Fibroblast of peridontal ligament (primary cell): Measurements from ENCODE around the gene SDR42E1.
"Not testable (repeated sequence)": the region's sequence is repeated elsewhere in the genome, so short reads cannot be mapped to it uniquely, and the experiment has no call there.

ENCODE experiments used
- DNase-seq: peaks from one replicate; pipeline ENCODE4 v3.0.0-alpha.2; 2010; ENCODE audit errors: extremely low read depth

Gene SDR42E1

DNA sequence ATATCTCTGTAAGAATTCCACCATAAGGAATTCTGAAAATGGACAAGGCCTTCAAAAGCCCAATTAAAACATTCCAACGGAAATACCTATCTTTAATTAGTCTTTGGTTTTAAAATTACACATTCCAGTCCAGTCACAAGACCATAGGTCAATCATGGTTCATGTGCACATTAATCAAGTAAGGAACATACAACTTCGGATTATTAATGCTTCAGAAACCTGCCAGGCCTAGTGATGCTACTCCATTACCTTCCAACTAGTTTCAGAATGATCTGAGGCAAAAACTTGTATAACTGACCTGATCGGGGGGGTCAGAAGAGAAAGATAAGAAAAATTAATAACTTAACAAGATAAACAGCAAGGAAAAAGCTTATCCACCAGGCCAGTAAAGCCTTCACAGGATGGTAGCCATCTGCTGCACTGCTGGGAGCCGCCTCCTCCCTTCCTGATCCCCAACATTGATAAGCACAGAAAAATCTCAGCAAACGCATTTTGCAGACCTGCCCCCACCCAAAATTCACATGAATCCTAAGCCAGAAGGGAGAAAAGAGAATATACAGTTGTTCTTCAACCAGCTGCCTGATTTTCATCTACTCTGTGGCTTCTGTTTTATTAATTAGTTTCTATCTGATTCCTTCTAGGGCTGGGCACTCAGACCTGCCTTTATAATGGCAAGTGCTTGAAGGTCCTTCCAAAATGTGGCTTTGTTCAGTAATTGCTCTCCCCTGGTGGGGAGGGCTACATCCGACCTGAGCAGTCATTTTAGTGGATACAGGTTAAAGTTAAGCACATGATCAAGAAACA, 6.0 kb downstream of the SDR42E1 start:
- DNase-seq, result no peak

DNA sequence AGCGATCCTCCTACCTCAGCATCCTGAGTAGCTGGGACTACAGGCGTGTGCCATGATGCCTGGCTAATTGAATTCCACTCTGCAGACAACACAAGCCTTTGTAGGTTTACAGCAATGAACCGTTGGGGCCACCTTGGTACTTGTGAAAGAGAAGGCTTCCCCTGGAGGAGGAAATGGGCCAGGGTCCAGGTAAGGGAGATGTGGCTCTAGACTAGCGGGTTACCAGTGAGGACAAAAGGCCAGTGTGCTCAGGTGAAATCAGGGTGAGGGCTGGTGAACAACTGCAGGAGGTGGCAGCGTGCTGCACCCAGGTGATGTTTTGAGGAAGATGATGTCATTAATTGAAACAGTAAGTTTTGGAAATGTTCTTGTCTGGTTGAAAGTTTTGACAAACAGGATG, 6.7 kb downstream of the SDR42E1 start:
- no peak for DNase-seq

GRCh38 chr16:82002831-82003230, 8.4 kb downstream of the SDR42E1 start:
- DNase-seq, result no peak

- DNase-seq, result peak; percentile 69
Observed at GRCh38 chr16:81997738-81998137, 13.5 kb downstream of the SDR42E1 start.

GRCh38 chr16:81996664-81997509, 14.4 kb downstream of the SDR42E1 start:
- peak; percentile 63 for DNase-seq

- DNase-seq, result no peak
Observed at GRCh38 chr16:81995651-81996050, 15.6 kb downstream of the SDR42E1 start.

DNA sequence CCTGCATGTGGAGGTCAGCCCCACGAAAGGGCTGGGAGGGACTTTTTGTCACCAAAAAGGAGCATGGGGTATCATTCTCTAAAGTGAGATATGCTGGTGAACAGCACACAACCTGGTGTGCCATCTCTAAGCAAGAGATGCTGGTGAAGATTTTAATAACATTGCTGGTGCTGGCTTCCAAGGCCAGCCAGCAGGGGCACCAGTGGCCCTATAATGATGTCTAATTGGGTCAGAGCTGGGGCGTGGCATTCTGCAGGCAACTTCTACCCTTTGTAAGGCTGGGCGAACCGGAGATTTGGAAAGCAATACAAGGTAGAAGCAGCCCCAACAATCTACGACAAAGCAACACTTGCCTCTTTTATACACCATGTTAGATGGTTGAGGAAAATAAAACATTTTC, 16.8 kb downstream of the SDR42E1 start:
- DNase-seq, result no peak

GRCh38 chr16:81992859-81993258, 18.4 kb downstream of the SDR42E1 start:
- DNase-seq, result no peak

GRCh38 chr16:81987706-81988105, 23.6 kb downstream of the SDR42E1 start:
- DNase-seq, result no peak

- no peak for DNase-seq
Observed at GRCh38 chr16:81987121-81987520, 24.1 kb downstream of the SDR42E1 start.

GRCh38 chr16:81977335-81977942, 33.8 kb downstream of the SDR42E1 start:
- not testable (repeated sequence) for DNase-seq

DNA sequence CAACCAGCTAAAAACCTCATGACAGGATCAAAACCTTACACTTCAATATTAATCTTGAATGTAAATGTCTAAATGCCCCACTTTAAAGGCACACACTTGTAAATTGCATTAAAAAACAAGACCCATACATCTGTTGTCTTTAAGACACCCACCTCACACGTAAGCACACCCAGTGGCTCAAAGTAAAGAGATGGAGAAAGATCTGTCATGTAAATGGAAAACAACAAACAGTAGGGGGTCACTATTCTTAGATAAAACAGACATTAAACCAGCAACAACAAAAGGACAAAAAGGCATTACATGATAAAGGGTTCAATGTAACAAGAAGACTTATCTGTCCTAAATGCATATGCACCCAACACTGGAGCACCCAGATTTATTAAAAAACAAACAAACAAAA, 35.6 kb downstream of the SDR42E1 start:
- no peak for DNase-seq

DNA sequence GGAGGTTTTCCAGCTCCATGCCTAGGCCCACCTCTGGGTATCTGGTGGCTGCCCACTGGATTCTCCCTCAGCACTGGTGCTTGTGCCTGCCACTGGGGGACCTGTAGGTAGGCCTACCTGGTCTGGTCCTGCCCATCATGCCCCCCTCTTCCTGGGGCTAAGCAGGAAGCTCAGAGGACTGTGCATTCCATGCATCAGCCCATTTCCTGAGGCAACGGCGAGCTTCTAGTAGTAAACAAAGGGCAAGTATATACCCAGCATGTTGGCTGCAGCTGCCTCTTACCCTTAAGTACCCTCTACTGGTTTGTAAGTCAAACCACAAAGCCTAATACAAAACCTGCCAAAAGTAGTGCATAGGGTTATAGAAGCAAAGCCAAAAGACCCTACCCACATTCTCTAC, 37.5 kb downstream of the SDR42E1 start:
- no peak for DNase-seq

DNA sequence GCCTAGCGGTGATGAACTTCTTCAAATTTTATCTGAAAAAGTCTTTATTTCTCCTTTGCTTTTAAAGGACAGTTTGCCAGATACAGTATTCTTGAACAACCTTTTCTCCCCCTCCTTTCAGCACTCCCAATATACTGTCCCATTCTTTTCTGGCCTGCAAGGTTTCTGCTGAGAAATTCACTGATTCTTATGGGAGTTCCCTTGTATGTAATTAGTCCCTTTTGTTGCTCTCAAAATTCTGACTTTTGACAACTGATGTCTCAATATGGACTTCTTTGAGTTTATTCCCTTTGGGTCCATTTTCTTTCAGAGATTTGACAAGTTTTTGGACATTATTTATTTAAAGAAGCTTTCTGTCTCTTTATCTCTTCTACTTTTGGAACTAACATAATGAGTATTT, 39.4 kb downstream of the SDR42E1 start:
- DNase-seq, result no peak

DNA sequence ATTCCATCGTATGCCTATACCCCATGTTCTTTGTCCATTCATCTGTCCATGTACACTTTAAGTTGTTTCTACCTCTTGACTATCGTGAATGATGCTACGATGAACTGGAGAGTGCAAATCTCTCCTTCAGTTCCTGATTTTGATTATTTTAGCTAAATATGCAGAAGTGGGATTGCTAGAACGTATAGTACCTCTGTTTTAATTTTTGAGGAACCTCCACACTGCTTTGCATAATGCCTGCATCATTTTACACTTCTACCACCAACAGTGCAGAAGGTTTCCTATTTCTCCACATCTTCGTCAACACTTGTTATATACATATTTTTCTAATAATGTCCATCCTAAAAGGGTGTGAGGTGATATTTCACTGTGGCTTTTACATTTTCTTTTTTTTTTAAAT, 43.9 kb downstream of the SDR42E1 start:
- no peak for DNase-seq

GRCh38 chr16:81964808-81965207, 46.5 kb downstream of the SDR42E1 start:
- no peak for DNase-seq

DNA sequence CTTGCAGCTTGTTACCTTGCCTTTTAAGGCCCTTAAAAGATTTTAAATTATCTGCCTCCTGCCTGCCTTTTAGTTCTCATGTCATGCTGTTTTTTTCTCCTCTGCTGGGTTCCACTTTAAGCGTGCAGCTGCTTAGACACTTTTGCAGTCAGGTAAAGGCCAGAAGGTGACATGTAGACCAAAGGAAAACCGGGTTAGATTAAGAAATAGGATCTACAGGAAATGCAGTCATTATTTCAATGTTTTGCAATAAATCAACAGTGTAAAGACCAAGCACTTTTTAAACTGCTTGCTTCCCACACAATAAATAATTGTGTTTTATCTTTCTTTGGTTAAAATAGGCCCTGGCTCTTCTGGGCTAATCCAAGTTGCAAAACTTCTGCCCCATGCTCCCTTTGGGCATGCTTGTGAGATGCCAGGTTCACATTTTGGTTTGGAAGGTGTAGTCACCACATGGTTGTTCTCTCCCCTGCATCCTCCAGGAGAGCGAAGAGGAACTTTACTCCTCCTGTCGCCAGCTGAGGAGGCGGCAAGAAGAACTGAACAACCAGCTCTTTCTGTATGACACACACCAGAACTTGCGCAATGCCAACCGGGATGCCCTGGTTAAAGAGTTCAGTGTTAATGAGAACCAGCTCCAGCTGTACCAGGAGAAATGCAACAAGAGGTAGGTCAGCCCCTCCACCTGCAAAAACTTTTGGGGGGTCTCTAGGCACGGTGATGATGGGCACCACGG, 54.9 kb downstream of the SDR42E1 start:
- DNase-seq, result peak; percentile 19

DNA sequence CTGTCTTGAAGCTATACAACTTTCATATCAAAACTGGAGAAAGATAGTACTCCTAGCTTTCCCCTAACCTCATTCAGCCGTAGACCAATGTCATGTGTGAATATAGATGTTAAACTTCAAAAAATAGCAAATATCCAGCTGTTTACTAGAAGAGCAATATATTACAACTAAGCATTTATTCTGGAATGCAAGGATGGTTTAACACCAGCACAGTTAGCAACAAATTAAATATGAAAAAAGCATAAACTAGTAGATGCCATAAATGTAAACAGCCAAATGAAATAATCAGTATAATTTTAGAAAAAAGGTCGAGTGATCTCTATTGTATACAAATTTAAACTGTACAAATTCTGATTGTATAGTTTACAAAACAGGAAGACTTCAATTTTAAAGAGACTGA, 59.7 kb downstream of the SDR42E1 start:
- no peak for DNase-seq

GRCh38 chr16:81946206-81946605, 65.1 kb downstream of the SDR42E1 start:
- peak; percentile 68 for DNase-seq

DNA sequence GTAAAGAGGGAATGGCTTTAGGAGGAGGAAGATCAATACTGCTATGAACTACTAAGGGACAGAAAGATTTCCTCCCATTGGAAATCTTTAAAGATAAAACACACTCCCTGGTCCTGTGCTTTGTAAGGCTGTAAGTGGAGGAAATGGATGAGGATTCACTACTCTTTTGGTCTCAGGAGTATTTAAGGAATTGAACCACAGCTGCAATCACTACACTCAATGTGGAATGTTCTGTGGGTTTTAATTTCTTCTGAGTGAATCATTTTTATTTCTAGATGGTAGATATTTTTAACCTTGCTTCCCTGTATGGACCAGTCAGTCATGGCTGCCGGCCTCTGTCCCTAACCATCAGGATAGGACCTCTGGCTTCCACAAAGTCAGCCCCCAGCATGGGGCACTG, 65.6 kb downstream of the SDR42E1 start:
- DNase-seq, result peak; percentile 70

GRCh38 chr16:81942007-81942601, 69.2 kb downstream of the SDR42E1 start:
- DNase-seq, result no peak
